ENCODE measurements around the gene TATDN3.
"Not testable (repeated sequence)": the region's sequence is repeated elsewhere in the genome, so short reads cannot be mapped to it uniquely, and the experiment has no call there.

The TATDN3 gene, protein sequence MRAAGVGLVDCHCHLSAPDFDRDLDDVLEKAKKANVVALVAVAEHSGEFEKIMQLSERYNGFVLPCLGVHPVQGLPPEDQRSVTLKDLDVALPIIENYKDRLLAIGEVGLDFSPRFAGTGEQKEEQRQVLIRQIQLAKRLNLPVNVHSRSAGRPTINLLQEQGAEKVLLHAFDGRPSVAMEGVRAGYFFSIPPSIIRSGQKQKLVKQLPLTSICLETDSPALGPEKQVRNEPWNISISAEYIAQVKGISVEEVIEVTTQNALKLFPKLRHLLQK

DNA sequence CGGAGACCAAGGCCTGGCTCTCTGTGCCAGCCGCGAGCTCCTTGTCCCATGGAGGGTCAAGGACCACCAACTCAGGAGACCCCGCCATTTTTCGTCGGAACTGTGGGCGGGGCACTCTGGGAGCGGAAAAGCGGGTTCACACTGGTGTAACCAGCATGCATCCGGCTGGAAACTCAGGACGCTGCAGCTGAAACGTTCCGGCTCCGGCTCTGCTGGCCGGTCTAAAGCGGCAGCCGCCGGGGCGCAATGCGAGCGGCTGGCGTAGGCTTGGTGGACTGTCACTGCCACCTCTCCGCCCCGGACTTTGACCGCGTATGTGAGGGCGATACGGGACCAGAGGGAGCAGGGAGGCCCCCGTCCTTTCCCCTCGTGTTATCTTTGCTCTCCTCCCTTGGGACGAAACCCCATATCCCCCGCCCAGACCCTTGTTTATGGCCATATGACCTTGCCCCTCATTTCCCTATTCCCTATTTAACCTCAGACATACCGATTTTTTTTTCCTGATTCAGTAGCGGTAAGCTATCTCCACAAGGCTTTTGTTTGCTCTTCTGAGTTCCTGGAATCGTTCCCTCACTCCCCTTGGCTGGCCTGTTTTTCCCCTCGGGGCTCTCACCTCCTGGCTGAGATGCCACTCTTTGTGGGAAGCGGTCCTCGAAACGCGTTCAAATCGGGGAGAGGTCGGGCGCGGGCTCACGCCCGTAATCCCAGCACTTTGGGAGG, at the start of gene TATDN3, which contains the start of gene NSL1:
Gene TATDN3 (plus strand): TSS at position 219 of the 720 bp plus-strand sequence. CDS start 28 bp downstream, at position 247.
Gene NSL1 (minus strand): TSS at position 102 of the 720 bp plus-strand sequence. CDS start 14 bp downstream, at position 88.
- peak; percentile 81 for DNase-seq (ENCODE audit: low spot score)

DNA sequence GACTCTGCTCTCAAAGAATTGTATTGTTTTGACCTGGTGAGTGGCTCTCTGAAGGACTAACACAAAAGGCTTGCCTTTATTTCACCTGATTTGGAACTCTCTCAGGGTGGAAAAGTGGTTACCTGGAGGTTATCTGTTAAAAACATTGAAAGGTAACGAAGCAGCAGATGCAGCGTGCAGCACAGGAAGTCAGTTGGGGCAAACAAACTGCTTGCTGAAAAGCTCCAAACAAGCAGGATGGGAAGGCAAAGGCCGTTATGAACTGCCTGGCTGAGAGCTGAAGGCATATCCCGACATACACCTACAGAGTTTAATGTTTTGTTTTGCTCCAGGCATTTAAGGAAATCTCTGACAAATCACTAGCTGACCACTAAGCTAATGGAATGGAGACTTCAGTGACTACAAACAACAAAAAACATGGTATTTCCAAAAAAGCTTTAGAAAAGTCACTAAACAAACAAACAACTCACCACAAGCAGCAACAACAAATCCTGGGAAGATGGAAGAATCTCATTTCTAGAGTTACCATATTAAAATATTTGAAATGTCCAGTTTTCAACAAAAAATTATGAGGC, 47.7 kb upstream of the TATDN3 start:
- no peak for DNase-seq (ENCODE audit: low spot score)

DNA sequence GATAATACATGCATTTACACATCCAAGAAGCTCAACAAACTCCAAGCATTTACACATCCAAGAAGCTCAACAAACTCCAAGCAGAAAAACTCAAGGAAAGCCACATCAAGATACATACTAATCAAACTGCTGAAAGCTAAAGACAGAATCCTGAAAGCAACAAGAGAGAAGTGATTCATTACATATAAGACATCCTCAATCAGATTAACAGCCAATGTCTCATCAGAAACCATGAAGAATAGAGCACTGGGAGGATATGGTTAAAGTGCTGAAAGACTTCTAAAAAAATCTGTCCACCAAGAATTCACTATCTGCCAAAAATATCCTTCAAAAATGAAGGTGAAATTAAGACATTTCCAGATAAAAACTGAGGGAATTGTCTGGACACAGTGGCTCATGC, 46.4 kb upstream of the TATDN3 start:
- DNase-seq (ENCODE audit: low spot score), result no peak

DNA sequence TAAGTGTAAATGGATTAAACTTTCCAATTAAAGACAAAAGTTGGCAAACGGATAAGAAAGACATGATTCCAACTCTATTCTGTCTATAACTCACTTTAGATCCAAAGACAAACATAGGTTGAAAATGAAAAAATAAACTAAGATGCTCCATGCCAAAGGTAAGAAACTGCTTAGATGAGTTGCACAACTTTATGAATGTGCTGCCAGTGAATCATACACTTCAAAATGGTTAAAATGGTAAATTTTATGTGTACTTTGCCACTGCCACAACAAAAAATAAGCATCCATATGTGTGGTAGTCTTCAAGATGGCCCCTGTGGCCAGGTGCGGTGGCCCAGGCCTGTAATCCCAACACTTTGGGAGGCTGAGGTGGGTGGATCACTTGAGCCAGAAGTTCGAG, 45.1 kb upstream of the TATDN3 start:
- no peak for DNase-seq (ENCODE audit: low spot score)

DNA sequence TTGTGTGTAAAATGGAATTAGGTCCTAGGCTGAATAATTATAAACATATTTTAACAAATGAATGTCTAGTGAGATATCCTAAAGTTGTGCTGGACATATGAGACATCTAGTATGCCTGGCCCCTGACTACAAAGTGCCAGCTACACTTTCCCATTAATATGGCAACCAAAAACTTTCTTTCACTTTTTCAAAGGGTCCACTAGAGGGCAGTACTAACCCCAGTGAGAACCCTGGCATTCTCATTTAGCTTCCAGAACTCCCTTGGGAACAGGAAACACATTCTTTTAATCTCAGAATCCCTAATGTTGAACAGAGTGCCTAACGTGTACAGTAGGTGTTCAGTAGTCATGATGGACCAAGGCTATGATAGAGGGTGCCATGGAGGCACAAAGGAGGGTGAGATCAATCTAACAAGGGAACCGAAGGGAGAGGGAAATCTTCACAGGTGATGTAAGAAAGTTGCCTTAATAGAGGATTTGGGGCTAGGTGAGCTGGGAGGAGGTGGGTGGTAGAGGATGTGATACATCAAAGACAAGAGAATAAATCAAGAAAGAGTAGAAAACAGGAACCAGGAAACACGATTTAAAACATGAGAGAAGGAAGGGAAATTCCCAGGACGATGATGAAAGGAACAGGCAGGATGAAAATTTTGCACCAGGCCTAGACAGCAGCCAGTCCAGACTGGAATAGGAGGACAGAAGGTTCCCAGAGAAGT, 41.7 kb upstream of the TATDN3 start:
- peak; percentile 66 for DNase-seq (ENCODE audit: low spot score)

DNA sequence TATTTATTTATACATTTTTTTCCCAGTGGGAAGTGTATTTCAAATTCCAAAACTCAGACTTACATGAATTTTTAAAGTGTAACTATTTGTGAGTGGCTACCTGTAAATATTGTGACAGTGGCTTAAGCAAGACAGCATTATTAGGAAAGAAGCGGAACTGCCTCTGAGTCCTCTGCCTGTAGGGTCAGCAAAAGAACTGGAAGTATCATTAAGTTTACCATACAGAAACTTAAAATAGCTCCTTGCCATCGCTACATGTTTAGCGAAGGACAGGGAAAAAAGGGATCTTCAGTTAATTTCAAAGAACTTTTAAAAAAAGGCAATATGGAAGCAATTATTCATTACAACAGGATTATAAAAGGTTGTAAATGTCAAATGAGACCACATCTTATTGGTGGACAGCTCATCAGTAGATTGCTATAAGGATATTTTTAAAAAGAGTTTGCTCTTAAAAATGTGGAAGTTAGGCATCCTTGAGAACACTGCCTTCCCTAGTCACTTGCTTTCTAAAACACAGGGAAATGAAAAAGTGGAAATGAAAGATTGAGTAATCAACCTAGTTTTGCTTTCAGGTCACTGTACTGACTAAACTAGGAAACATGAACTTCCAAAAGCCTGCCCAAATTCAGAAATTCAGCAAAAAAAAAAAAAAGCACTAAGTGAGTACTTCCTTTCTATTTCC, 39.3 kb upstream of the TATDN3 start:
- DNase-seq (ENCODE audit: low spot score), result no peak

DNA sequence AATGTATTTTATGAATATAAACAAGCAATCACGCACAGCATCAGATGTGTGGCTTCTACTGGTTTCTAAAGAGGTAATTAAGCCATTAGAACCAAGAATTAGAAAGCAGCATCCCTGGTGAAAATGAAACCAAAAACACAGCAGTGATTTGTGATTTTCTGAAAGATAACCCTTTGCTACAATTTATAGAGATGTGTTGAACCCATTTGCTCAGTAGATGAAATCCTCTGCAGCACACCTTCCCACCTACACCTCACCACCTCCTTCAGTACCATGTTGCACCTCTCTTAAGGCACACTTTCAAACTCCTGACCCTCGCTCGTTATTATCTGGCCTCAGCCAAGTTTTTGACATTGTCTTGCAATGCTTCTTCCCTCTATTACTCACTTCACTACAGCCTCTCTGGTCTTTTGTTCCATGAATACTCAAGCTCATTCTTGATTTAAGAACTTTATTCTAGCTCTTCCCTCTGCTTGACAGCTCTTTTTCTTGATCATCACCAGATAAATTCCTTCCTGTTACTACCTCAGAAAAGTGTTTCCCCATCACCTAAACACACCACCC, 38.7 kb upstream of the TATDN3 start:
- no peak for DNase-seq (ENCODE audit: low spot score)

DNA sequence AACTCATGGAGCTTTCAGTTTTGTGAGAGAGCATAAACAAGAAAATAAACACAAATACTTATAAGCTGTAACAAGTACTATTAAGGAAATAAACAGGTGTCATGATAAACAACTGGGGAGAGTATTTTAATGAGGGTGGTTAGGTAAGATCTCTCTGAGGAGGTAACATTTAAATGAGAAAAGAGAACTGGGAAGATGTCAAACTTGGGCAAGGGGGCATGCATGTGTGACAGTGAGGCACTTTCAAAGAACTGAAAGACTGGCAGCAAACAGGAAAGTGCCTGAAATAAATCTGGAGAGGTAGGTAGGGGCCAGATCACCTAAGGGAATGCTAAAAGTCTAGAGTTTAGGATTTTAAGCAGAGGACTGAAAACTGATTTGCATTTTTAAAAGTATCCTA, 37.9 kb upstream of the TATDN3 start:
- no peak for DNase-seq (ENCODE audit: low spot score)

DNA sequence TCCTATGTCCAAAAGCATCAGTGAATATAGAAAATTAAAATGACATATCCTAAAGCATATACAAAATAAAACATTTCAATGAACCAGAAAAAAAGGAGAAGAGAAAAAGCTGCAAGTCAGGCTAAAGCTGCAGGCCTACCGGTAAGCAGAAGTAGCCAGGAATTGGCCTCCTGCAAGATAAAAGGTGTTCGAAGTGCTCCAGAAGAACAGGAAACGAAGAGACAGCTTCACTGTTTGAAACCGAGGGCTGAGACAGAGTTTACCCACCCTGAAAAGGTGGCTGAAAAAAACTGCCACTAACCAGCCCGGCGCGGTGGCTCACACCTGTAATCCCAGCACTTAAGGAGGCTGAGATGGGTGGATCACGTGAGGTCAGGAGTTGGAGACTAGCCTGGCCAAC, 37.5 kb upstream of the TATDN3 start:
- DNase-seq (ENCODE audit: low spot score), result no peak

DNA sequence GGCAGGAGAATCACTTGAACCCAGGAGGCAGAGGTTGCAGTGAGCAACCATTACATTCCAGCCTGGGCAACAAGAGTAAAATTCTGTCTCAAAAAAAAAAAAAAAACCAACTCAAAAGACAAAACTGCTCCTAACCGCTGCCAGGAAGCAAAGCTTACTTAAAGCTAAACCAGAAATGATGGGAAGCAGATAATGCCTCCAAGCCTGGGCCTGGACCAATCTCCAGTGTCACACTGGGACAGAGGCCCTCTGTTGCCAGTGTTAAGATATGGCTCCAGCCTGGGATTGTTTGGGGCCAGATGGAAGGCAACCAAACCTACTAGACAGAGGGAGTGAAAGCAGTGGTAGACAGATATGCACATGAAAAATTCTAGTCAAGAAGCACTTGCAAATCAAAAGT, 37.0 kb upstream of the TATDN3 start:
- DNase-seq (ENCODE audit: low spot score), result no peak

DNA sequence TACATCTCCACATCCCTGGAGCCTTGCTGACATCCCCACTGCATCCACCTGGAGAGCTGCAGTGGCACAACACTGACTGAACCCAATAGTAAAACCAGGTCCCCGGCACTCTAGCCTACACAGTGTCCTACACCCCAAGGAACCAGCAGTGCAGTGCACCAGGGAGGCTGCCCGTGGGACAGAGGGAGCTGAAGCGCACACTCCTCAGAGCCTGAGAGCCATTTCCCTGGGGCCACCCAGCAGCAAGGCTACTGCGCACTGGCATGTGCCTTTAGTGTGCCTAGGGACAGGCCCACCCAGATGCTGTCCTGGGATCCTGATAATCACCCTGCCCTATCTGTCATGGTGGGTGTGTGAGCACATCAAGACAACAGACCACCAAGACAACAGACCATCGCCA, 32.0 kb upstream of the TATDN3 start:
- no peak for DNase-seq (ENCODE audit: low spot score)

DNA sequence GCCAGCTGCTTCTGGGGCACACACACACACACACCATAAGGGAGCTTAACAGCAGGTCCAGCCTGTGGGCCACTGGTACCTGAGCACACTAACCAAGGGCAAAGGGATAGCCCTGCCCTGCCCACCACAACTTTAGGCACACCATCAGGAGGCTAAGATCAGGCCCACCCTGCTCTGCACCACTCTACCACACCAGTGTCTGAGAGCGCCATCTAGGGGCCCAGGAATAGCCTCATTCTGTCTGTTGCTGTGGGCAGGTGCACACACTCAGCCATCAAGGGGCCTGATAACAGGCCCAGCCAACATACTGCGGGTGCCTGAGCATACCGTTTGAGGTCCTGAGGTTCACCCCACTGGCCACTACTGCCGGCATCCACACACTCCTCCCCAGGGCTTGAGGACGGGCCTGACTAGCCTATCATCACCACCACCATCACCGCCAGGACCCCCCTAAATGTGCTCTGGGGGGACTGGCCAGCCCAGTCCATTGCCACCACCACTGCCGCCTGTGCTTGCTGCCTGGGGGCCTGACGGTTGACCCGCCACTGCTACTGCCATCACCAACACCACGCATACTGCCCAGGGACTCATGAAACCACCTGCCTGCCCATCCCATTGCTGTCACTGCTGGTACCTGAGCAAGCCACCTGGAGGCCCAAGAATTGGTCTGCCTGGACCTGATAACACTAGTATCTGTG, 31.4 kb upstream of the TATDN3 start:
- DNase-seq (ENCODE audit: low spot score), result no peak

DNA sequence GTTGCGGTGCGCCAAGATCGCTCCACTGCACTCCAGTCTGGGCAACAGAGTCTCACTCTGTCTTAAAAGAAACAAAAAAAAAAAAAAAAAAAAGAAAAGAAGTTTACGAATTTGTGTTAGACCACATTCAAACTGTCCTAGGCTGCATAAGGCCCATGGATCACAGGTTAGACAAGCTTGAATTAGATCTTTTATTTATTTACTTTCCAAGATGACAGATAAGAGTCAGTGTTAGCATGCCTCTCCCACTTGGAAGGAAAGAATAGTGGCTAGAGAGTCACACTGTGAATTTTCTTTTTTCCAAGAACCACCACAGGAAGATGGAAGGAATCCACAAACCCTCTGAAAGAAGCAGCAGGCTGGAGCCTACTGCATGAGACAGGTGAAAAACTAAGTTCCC, 29.5 kb upstream of the TATDN3 start:
- DNase-seq (ENCODE audit: low spot score), result no peak

DNA sequence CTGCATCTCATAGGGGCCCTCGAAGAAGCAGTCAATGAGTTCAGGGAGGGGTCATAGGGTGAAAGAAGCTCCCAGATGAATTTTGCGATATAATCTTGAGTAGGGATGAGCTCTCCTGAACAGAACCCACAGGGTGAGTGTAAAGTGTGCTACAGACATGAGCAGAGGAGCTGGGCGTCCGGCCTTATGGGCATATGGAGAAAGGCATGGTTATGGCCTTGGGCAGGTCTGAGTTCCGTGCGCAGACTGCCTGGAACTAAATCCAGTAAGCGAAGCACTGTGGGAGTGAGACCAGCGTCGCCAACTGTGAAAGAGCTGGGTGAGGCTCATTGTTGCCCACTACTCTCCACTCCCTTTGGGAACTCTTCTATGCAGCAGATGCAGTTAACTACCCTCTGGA, 28.9 kb upstream of the TATDN3 start:
- DNase-seq (ENCODE audit: low spot score), result no peak

DNA sequence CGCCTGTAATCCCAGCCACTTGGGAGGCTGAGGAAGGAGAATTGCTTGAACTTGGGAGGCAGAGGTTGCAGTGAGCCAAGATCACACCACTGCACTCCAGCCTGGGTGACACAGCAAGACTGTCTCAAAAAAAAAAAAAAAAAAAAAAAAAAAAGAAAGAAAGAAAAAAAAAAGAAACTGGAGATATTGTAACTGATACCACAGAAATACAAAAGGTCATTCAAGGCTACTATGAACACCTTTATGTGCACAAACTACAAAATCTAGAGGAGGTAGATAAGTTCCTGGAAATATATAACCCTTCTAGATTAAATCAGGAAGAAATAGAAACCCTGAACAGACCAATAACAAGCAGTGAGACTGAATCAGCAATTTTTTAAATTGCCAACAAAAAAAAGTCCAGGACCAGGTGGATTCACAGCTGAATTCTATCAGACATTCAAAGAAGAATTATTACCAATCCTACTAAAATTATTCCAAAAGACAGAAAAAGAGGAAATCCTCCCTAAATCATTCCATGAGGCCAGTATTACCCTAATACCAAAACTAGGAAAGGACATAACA, 26.9 kb upstream of the TATDN3 start:
- DNase-seq (ENCODE audit: low spot score), result not testable (repeated sequence)

DNA sequence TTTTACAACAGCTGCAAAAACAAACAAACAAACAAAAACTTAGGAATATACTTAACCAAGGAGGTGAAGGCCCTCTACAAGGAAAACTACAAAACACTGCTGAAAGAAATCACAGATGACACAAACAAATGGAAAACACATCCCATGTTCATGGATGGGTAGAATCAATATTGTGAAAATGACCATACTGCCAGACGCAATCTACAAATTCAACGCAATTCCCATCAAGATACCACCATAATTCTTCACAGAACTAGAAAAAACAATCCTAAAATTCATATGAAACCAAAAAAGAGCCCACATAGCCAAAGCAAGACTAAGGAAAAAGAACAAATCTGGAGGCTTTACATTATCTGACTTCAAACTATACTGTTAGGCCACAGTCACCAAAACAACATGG, 24.9 kb upstream of the TATDN3 start:
- not testable (repeated sequence) for DNase-seq (ENCODE audit: low spot score)

DNA sequence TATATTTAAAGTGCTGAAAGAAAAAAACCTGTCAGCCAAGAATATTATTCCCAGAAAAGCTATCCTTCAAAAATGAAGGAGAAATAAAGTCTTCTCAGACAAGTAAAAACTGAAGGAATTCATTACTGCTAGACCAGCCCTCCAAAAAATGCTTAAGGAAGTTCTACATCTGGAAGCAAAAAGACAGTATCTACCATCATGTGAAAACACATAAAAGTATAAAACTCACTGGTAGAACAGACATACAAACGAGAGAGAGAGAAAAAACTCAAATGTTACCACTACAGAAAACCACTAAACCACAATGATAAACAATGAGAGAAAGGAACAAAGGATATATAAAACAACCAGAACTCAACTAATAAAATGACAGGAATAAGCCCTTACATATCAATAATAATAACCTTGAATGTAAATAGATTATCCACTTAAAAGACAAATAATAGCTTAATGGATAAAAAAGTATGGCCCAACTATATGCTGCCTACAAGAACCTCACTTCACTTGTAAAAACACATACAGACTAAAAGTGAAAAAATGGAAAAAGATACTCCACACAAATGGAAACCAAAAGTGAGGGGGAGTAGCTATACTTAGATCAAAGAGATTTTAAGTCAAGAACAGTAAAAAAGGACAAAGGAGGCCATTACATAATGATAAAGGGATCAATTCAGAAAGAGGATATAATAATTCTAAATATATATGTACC, 22.1 kb upstream of the TATDN3 start:
- no peak for DNase-seq (ENCODE audit: low spot score)

DNA sequence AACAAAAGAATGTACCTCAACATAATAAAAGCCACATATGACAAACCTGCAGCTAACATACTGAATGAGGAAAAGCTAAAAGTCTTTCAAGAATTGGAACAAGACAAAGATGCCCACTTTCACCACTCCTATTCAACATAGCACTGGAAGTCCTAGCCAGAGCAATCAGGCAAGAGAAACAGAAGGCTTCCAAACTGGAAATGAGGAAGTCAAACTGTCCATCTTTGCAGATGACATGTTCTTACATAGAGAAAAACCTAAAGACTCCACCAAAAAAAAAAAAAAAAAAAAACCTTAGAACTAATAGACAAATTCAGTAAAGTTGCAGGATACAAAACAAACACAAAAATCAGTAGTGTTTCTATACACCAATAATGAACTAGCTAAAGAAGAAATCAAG, 20.4 kb upstream of the TATDN3 start:
- no peak for DNase-seq (ENCODE audit: low spot score)

DNA sequence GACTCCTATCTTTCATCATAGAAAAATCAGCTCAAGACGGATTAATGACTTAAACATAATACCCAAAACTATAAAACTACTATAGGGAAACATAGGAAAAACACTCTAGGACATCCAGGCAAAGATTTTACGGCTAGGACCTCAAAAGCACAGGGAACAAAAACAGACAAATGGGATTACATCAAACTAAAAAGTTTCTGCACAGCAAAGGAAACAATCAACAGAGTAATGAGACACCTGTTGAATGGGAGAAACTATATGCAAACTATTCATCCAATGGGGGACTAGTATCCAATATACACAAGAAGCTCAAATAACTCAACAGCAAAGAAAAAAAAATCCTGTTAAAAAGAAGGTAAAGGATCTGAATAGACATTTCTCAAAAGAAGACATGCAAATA, 18.7 kb upstream of the TATDN3 start:
- DNase-seq (ENCODE audit: low spot score), result no peak

DNA sequence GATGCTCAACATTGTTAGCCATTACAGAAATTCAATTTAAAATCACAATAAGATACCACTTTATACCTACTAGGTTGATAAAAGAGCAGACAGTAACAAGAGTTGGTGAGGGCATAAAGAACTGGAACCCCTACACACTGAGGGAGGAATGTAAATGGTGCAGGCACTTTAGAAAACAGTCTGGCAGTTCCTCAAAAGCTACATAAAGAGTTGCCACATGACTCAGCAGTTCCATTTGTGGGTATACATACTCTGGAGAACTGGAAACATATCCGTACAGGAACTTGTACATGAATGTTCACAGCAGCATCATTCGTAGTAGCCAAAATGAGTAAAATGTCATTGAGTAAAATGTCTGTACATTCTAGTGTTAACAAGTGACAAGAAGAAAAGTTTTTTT, 17.1 kb upstream of the TATDN3 start:
- no peak for DNase-seq (ENCODE audit: low spot score)

All from kidney capillary endothelial cell (primary cell).